ENCODE data around the gene RAD51D. TPM values are rescaled to one million over a fixed set of nuclear protein-coding genes. Genes with fewer than 3 reads are reported as not detected.

RAD51D gene
- total and polyA plus RNA-seq, 10 of the 15 experiments (the other 5 are each of a cell fraction or from before 2014, with no cell fraction given): 2.6 to 29.3 (median 13.5) TPM

DNA sequence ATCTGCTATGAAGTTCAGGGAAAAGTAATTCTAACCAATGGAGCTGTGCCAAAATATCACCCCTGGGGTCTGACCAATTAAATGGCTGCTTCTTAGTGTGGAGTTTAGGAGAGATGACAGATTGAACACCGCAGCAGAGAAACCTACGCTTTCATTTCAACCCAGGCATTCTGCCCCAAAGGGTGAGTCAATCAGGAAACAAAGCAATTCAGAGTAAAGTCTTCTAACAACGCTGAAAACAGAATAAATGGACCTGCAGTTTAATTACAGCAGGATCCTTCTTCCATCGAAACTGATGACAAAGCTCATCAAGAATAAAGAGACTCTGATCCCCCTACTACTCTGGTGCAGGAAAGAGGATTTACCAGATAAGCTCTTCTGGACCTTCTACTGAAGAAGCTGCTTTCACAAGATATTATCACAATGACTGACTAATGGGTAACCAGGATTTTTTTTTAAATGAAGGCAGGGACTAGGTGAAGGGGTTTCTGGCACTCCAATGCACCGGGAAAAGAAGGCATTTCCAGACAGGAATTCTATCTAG, 72.8 kb downstream of the RAD51D start (continued):
- TF ChIP-seq POU2F2 (IDR thresholded peaks at IDR 0.05; ENCODE audit: borderline replicate concordance, low read depth, low read length): peak; percentile 34; the same call in 1 of the 3 replicates
- no peak for TF ChIP-seq NFIC (IDR thresholded peaks at IDR 0.05; ENCODE audit: low read depth, low read length)
- peak; percentile 91 for TF ChIP-seq POLR2AphosphoS5 (IDR thresholded peaks at IDR 0.05; ENCODE audit: low read length)
- TF ChIP-seq PML (IDR thresholded peaks at IDR 0.05; ENCODE audit: low read length): peak; percentile 52; the same call in 1 of the 2 replicates
- TF ChIP-seq NFYA (IDR thresholded peaks at IDR 0.05; ENCODE audit: borderline replicate concordance, low read depth, low read length): peak; percentile 12; the same call in 1 of the 2 replicates
- TF ChIP-seq BRCA1 (IDR thresholded peaks at IDR 0.05; ENCODE audit: low read depth, low read length): no peak
- 0 out of 2 replicates have a peak, but pooled peaks have one; percentile 43 for TF ChIP-seq NBN (IDR thresholded peaks at IDR 0.05)
- peak; percentile 40; the same call in 1 of the 2 replicates for TF ChIP-seq IKZF1 (conservative IDR thresholded peaks at IDR 0.05)
- peak; percentile 50 for TF ChIP-seq POLR2A (IDR thresholded peaks at IDR 0.05; ENCODE audit: low read depth, low read length)
- TF ChIP-seq RUNX3 (IDR thresholded peaks at IDR 0.05; ENCODE audit: low read length): peak; percentile 62
- peak; percentile 77; the same call in 1 of the 2 replicates for TF ChIP-seq NFYB (IDR thresholded peaks at IDR 0.05; ENCODE audit: insufficient read depth, low read depth, low read length)
- no peak for TF ChIP-seq ZNF217 (IDR thresholded peaks at IDR 0.05)
- peak; percentile 14; the same call in 1 of the 2 replicates for TF ChIP-seq FOXM1 (IDR thresholded peaks at IDR 0.05; ENCODE audit: low read depth, low read length)
- 0 out of 2 replicates have a peak, but pooled peaks have one; percentile 47 for TF ChIP-seq MTA2 (IDR thresholded peaks at IDR 0.05; ENCODE audit: low read depth)
- peak in 1 of 2 experiments; percentile 27; a peak in 2 of 4 replicates for TF ChIP-seq IKZF2 (IDR thresholded peaks at IDR 0.05)
- no peak for TF ChIP-seq SREBF1 (IDR thresholded peaks at IDR 0.05; ENCODE audit: low read length)
- peak; percentile 20; the same call in 1 of the 2 replicates for TF ChIP-seq MLLT1 (IDR thresholded peaks at IDR 0.05)
- TF ChIP-seq, protein P1, sequence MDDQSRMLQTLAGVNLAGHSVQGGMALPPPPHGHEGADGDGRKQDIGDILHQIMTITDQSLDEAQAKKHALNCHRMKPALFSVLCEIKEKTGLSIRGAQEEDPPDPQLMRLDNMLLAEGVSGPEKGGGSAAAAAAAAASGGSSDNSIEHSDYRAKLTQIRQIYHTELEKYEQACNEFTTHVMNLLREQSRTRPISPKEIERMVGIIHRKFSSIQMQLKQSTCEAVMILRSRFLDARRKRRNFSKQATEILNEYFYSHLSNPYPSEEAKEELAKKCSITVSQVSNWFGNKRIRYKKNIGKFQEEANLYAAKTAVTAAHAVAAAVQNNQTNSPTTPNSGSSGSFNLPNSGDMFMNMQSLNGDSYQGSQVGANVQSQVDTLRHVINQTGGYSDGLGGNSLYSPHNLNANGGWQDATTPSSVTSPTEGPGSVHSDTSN (IDR thresholded peaks at IDR 0.05; ENCODE audit: insufficient replicate concordance, low read depth, low read length): peak; percentile 30
